Jurkat, Clone E6-1 (cell line): ENCODE data around the gene LFNG.
"Not testable (repeated sequence)": the region's sequence is repeated elsewhere in the genome, so short reads cannot be mapped to it uniquely, and the experiment has no call there.

Experiments
- DNase-seq: peaks from one replicate; pipeline ENCODE4 v3.0.0-alpha.2; 2011; ENCODE audit warnings: low read depth, low spot score
- H3K4me3 ChIP-seq: 2 replicates; pipeline ENCODE4 v1.5.1; 2011; ENCODE audit warnings: mild to moderate bottlenecking, low read length, control low read depth, moderate library complexity

Gene LFNG

DNA sequence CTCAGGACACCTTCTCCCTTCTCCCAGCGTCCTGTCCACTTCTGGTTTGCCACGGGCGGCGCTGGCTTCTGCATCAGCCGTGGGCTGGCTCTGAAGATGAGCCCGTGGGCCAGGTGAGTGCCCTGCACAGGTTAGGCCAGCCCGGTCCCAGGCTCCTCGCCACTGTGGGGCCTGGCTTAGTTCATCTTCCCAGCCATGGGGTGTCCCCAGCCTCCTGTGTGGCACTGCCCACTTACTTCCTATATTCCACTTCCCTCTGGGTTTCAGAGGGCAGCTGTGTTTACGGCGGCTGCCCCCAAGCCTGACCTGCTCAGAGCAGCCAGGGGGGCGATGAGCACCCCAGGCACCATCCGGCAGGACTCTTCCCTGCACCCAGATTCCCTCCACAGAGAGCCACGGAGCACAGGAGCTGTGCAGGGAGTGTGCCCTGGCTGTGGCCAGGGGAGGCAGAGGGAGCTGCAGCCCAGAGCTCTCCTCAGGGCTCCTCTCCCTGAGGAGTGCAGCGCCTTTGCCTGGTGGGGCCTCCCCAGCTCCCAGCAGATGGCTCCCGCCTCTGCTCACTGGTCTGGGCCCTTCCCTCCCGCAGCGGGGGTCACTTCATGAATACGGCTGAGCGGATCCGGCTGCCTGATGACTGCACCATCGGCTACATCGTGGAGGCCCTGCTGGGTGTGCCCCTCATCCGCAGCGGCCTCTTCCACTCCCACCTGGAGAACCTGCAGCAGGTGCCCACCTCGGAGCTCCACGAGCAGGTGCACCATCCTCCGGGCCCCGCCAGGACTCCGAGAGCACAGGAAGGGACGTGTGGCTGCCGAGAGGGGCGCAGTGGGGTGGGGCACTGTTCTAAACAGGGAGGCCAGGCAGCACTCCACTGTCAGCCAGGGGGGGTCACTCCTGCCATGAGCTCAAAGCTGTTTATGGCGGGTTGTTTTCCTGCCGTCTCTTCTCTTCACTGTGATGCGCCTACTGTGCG, 6.4 kb downstream of the LFNG start:
- no peak overlapping the region for H3K4me3 ChIP-seq
- no peak for DNase-seq

DNA sequence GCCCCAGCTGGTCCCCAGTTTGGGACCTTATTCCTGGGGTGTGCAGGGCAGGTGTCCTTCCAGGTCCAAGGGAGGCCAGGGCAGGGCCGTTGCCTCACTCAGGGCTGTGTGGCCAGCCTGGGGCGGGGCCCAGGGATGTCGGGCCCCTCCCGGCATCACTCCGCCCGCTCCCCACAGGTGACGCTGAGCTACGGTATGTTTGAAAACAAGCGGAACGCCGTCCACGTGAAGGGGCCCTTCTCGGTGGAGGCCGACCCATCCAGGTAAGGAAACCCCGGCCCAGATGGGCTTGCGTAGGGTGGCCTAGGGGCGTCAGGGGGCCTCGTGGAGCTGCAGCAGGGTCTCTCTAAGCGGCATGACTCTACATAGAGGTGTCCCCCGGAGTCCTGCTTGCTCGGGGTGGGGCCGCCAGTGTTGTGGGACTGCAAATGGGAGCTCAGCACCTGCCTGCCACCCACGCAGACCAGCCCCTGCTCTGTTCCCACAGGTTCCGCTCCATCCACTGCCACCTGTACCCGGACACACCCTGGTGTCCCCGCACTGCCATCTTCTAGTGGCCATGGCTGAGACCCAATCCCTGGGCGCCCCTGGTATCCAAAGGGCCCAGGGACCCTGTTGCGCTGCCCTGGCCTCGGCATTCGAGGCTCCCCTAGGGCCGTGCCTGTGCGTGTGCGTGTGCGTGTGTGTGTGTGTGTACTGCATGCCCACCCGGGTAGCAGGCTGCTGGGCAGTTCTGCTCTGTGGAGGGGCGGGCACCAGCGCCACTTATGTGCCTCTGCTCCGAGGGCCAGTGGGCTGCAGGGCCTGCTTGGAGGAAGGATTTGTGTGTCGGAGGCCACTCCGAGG, 7.3 kb downstream of the LFNG start:
- no peak for DNase-seq

DNA sequence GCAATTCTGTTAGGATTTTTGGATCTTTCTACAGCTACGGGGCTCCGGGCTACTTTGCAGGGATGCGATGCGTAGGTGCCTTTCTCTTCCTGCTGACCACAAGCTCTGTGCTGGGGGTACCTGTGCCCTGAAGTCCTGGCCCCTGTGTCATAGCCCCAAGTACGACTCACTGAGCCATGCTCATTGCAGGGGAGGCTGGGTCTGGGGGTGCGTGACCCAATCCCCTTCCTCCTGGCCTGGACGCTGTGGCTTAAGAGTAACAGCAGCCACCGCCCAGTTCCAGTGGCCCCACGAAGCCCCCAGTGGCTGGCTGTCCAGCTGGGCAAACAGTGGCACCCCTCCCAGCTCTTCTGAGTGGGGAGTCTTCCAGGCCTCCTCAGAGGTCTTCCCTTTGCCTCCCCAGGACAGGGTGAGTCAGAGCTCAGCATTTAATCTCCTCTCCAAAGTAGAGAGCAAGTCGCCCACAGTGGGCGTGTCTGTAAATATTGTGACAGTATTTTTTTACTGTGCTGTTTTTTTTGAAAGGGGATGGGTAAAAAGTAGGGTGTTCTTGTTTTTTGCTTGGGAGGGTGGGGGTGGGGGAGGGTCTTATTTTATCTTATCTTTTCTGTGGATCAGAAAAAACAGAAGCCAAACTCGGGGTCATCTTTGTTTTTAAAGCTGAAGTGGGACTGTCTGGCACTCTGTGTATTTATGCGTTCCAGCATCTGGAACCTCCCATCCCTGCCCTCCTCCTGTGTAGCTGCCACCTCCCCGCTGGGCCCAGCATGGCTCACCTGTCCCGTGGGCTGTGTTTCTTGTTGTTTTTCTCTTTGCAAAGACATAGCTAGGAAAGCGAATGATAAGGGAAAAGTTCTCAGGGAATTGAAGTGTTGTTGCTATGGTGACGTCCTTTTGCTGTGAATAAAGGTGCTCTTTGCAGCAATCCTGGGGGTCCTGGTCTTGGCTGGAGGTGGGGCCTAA, 8.2 kb downstream of the LFNG start:
- no peak for DNase-seq
- no peak overlapping the region for H3K4me3 ChIP-seq

More for the DNA sequence above, 7.3 kb downstream of the LFNG start:
- no peak overlapping the region for H3K4me3 ChIP-seq

DNA sequence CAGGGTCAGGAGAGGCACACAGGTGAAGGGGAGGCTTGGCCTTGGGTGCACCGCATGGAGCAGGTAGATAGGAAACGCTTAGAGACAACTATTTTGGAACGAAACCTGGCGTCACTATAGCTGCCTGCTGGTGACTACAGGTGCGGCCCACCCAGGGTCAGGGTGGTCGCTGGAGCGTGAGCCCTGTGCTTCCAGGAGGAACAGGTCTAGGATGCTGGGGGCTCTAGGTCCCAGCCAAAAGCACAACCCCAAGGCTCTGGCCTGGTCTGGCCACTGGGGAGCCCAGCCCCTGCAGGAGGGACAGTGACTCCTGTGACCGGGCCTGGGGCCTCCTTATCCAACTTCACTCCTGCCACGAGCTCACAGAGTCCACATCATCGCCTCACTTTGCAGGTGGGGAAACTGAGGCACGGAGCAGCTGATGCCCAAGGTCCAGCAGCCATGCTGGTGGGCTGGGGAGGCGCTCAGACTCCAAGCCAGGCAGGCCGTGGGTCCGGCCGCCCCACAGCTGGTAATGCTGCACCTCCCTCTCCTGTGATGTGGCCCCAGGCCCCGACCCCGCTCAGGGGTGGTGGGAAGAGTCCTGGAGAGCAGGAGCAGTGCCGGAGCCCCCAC, 9.0 kb downstream of the LFNG start:
- no peak for DNase-seq
- H3K4me3 ChIP-seq: no peak overlapping the region

DNA sequence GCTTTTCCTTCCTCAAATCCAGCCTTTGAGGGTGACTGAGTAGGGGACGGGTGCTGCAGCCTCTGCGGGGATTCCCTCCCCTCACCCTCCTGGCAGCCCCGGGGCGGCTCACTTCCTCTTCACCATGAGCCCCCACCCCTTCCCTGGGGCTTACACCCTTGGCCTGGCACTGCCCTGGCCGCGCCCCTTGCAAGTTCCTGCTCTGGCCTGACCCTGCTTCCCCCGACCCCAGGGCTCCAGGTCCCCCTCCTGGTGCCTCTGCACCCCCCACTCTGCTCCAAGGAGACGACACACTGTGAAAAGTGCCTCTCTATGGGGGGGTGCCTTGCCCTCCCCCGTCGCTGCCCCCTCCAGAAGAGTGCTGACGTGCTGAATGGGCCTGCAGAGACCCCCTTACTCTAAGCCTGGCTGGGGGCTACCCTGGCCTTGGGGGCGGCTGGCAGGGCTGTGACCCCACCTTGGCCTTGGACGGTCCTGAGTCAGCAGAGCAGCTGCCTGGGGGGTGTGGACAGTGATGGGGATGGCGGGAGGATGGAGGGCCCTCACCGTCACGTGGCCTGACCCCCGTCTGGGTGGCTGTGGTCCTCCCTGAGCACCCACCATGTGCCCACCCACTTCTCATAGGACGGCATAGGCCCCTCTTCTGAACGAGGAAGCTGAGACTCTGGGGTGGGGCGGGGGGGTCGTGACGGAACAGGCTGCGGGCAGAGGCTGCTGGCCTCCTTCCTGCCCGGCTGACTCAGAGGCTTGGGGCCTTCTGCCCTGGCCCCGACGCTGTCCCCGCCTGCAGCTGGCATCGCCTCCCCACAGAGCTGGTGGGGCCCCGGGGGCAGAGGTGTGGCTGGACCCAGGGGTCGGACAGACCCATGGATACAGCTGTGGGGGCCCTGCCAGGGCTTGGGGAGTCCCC, 9.8 kb downstream of the LFNG start:
- DNase-seq: no peak

DNA sequence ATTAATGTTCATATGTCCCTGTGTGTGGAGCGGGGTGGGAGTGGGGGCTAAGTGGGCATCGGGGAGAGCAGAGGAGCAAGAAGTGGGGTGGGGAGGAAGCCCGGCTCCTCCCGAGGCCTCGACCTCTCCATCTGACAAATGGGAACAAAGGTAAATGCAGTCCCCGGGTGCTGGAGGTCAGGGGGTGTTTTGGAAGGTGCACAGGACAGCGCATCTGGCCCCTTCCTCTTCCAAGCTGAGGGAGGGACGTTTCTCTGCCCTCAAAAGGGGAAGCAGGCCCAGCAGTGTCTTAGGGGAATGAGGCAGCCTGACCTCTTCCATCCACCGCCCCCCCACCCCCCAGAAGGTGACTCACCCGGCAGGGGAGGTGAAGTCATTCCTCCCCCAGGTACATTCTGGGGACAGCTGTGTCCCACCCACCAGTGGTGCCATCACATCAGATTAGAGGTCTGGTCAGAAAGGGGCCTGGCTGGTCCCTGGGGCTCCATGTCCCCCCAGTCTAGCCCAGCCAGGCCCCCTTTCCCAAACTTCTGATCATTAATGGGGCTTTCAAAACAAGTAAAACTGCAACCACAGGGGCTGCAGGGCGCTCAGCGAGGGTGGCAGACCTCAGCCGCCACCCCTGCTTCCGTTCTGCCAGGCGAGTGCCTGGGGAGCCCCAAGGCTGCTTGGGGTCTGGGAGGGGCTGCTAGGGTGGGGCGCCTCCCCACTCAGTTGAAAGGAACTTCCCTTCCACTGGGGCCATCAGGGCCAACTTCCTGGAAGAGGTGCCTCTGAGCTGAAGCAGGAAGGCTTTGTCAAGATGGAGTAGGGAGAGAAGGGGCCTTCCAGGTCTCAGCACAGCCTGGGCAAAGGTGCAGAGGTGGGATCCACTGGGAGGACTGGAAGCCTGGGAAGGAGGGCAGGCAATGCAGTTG, 10.8 kb downstream of the LFNG start:
- peak; percentile 47 for DNase-seq
- no peak overlapping the region for H3K4me3 ChIP-seq

More for the DNA sequence above, 9.8 kb downstream of the LFNG start:
- H3K4me3 ChIP-seq: no peak overlapping the region

DNA sequence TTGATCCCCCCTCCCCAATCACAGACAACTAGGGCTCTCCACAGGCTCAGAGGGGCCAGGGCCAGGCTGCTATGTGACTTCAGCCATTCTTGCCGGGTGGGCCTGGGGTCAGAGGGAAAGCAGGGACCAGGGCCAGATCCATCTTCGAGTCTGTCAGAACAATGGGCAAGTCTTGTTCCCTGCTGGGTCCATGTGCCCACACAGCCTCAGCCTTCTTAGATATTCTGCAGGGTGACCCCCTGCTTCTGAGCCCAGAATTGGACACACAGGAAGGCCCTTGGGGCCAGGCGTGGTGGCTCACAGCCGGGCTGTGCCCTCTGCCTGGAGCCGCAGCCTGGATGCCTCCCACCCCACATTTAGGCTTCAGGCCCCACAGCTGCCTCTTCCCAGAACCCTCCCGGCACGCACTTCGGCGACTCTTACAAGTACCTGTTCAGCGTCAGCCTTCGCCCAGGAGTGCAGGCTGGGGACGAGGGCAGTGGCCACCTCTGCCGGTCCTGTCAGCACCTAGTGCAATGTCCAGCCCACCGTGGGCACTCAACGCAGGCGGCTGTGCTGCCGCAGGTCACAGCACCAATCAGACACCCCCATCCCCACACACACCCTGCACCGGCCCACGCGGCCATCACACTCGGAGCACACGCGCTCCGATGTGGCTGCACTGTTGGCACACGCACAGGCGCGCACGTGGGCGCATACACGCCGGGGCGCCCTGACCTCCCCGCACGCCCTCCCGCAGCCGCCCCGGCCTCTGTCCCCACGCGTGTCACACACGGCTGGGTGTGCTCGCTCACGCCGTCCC, 11.6 kb downstream of the LFNG start:
- not testable (repeated sequence) for DNase-seq, H3K4me3 ChIP-seq

DNA sequence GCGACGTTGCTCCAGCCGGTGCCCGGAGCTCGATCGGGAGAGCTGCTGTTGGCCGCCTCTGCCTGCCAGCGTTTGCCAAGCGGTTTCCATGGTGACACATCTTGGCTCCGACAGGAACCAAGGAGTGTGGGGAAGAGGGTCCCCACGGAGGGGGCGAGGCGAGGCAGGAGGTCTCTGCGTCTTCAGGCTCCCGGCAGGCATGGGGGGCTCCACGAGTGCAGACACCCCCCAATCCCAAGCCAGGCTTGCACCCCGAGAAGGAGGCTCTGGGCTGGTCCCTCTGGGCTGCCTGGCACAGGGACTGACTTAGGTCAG, 12.2 kb downstream of the LFNG start:
- not testable (repeated sequence) for H3K4me3 ChIP-seq, DNase-seq

DNA sequence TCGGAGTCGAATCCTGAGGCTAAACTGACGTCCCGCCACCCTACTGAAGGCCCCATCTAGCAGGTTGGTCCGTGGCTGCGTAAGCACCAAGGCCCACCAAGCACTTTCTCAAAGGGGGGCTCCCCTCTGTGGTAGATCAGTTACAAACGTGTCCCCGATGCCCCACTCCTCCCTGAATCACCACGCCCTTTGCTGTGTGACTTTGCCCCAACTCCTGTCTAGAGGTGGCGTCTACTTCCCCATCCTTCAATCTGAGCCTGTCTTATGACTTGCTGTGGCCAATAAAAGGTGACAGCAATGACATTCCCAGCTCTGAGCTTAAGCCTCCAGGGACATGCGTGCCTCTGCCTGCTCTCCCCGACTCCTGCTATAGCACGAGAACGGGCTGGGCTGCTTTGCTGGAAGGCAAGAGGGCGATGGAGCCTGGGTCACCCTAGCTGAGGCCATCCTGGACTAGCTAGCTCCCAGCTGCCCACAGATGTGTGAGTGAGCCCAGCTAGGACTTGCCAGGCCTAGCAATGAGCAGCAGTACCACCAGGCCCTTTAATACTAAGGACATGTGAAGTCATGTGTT, 12.7 kb downstream of the LFNG start:
- not testable (repeated sequence) for DNase-seq, H3K4me3 ChIP-seq

DNA sequence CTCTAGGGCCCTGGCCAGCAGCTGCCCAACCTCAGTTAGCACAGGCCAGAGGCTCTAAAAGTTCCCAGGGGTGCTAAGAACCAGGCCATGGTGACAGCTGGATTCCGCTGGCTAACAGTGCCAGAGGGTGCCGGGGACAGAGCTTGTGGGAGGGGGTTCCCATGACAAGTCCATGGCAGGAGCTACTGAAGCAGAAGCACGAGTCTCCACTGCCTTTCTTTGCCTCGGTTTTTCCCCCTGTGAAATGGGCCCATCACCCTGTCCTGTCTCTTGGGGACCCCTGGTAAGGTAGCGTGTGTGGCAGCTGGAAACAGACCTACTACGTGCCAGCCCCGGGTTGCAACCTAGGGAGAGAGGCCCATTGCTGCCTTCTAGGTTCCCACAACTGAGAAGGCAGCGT, 13.2 kb downstream of the LFNG start:
- DNase-seq, H3K4me3 ChIP-seq: not testable (repeated sequence)

DNA sequence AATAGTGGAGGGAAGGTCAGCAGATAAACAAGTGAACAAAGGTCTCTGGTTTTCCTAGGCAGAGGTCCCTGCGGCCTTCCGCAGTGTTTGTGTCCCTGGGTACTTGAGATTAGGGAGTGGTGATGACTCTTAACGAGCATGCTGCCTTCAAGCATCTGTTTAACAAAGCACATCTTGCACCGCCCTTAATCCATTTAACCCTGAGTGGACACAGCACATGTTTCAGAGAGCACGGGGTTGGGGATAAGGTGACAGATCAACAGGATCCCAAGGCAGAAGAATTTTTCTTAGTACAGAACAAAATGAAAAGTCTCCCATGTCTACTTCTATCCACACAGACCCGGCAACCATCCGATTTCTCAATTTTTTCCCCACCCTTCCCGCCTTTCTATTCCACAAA, 14.0 kb downstream of the LFNG start:
- not testable (repeated sequence) for H3K4me3 ChIP-seq, DNase-seq

DNA sequence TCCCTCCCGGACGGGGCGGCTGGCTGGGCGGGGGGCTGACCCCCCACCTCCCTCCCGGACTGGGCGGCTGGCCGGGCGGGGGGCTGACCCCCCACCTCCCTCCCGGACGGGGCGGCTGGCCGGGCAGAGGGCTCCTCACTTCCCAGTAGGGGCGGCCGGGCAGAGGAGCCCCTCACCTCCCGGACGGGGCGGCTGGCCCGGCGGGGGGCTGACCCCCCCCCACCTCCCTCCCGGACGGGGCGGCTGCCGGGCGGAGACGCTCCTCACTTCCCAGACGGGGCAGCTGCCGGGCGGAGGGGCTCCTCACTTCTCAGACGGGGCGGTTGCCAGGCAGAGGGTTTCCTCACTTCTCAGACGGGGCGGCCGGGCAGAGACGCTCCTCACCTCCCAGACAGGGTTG, 14.6 kb downstream of the LFNG start:
- DNase-seq, H3K4me3 ChIP-seq: not testable (repeated sequence)

DNA sequence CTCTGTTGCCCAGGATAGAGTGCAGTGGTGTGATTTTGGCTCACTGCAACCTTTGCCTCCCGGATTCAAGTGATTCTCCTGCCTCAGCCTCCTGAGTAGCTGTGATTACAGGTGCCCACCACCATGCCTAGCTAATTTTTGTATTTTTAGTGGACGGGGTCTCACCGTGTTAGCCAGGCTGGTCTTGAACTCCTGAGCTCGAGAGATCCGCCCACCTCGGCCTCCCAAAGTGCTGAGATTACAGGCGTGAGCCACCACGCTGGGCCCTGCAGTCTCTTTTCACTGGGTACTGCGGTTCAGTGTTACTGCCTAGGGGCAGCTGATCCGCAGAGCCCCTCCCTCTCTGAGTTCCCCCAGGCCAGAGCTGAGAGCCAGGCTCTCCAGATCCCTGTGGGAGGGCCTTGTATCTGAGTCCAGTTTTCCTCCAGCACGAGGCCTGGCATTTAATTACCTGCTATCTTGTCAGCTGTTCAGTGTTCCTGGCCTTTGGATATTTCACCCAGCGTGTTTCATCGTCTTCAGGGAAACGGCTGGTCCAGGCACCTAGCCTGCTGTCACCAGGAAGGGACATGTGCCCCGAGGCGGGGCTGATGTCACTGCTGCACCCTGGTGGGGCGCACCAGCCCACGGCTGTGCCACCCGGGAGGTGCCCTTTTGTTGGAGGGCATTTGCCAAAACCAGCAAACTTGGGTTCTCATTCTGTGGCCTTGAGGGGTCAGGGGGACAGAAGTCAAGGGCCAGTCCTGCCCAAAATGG, 16.5 kb downstream of the LFNG start:
- DNase-seq, H3K4me3 ChIP-seq: not testable (repeated sequence)

DNA sequence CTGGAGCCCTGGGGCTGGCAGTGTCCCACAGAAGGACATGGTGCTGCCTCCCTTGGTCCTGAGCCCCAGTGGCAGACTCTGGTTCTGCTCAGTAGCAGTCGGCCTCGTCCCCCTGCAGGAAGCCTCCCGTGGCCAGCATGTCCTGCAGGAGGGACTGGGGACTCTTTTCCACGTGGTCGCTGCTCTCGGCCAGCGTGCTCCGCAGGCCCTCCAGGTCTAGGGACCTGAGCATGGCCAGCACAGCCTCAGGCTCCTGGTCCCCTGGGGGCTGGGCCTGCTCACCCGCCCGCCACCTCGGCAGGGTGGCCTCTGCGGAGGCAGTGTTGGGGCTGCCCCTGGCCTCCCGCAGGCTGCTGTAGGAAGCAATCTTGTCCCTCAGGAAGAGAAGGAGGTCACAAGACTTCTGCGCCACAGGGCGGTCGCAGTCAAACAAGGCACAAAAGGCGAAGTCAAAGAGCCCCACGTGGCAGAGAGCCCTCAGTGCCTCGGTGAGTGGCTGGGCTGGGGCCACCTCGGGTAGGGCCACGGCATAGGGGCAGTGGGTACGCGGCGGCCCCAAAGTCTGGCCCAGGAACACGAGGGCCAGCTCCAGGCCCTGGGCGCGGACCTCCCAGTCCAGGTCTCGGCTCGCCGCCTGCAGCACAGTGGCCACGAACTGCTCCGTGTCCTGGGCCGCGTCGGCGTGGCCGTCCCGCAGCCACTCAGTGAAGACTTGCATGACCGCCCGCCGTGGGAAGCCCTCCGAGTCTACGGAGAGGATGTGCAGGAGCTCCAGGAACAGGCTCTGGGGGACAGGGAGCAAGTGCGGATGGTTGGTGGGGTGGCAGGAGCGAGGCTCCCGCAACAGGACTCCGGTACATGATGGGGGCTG, 18.6 kb downstream of the LFNG start:
- H3K4me3 ChIP-seq: no peak overlapping the region
- no peak for DNase-seq
